LNCaP clone FGC (cell line): Measurements from ENCODE around the gene SMG9.

Source experiments
- DNase-seq: peaks from one replicate; pipeline ENCODE4 v3.0.0-alpha.2; 2011; ENCODE audit warnings: low read depth
- H3K4me3 ChIP-seq: 2 replicates; pipeline ENCODE4 v1.5.1; 2011; ENCODE audit warnings: mild to moderate bottlenecking, low read depth, low read length, control low read depth
- CTCF ChIP-seq: IDR thresholded peaks from 2 replicates; pipeline ENCODE4 v1.5.1; 2012; ENCODE audit warnings: mild to moderate bottlenecking; ENCODE audit not compliant: control insufficient read depth, insufficient read depth; ENCODE audit errors: extremely low read depth

The SMG9 gene

GRCh38 chr19:43748685-43749084 is 6.1 kb downstream of the SMG9 start:
- no peak for TF ChIP-seq CTCF
- no peak overlapping the region for H3K4me3 ChIP-seq

GRCh38 chr19:43748205-43748594 is 6.6 kb downstream of the SMG9 start:
- TF ChIP-seq CTCF = no peak
- no peak for DNase-seq
- no peak overlapping the region for H3K4me3 ChIP-seq

More at GRCh38 chr19:43748685-43749084, 6.1 kb downstream of the SMG9 start:
- no peak for DNase-seq

DNA sequence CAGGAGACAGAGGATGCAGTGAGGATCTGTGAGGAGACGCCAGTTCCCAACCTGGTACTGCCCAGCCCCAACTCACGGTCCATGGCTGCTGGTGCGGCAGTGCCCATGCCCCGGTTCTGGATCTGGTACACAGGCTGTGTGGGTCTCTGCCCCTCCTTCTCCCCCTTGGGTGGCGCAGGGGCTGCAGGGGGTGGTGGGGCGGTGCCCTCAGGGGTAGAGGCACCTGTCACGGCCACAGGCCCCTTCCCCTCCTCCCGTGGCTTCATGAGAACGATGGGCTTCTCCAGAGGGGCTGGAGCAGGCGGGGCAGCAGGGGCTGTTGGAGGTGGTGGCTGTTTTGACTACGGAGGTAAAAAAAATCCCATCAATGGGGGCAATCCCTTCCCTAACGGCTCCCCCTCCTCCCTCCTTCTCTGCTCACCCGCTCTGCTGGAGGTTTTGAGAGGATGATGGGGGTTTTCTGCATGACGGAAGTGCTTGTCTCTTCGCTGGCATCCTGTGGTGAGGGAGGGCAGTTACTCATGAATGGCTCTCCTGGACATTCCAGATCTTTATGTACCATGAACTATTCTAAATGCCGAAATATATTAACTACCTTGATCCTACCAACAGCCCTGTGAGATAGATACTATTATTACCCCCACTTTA is 7.1 kb downstream of the SMG9 start:
- no peak for DNase-seq
- no peak overlapping the region for H3K4me3 ChIP-seq
- TF ChIP-seq CTCF = no peak

GRCh38 chr19:43743059-43743458 is 11.7 kb downstream of the SMG9 start:
- no peak for DNase-seq
- no peak for TF ChIP-seq CTCF

GRCh38 chr19:43741075-43741825 is 13.5 kb downstream of the SMG9 start:
- TF ChIP-seq CTCF = no peak
- no peak overlapping the region for H3K4me3 ChIP-seq
- DNase-seq = no peak

More at GRCh38 chr19:43743059-43743458, 11.7 kb downstream of the SMG9 start:
- H3K4me3 ChIP-seq = no peak overlapping the region

GRCh38 chr19:43739439-43740235 is 15.1 kb downstream of the SMG9 start:
- DNase-seq = no peak
- TF ChIP-seq CTCF = no peak
- H3K4me3 ChIP-seq = no peak overlapping the region
